SH-SY5Y (cell line): ENCODE results near the gene GFER.

ENCODE experiments used
- GATA2 ChIP-seq: IDR thresholded peaks from 2 replicates; pipeline ENCODE4 v1.6.1; 2011; ENCODE audit warnings: mild to moderate bottlenecking, low read depth, low read length
- GATA3 ChIP-seq: IDR thresholded peaks from 2 replicates; pipeline ENCODE4 v1.6.1; 2011; ENCODE audit warnings: low read depth, mild to moderate bottlenecking, low read length, moderate library complexity

DNA sequence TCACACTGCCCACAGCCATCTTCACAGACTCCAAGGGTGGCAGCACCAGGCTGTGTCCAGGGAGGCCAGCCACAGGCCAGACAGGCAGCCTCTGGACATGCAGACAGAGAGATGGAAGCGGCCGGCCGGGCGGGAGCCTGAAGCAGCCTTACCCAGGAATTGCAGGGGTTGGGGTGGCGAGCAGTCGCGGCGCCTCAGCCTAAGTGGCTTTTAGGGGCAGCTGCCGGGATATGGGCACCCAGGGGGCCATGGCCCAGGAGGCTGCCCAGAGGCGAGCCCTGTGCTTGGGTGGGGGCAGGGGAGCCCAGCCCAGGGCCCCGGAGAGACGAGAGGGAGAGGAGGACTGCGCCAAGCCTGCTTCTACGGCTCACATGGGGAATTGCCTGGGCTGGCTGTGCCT lies 41.3 kb downstream of the GFER start:
- TF ChIP-seq GATA2: no peak
- TF ChIP-seq GATA3: no peak
